Measurements from ENCODE around the gene SNAPC2. TPM values are rescaled to one million over a fixed set of nuclear protein-coding genes. Genes with fewer than 3 reads are reported as not detected.

The SNAPC2 gene
- total and polyA plus RNA-seq, 2 donors from 2014 or later: 18.4 to 24.3 TPM

GRCh38 chr19:7968796-7969554 lies 48.8 kb downstream of the SNAPC2 start:
- TF ChIP-seq, protein P1, sequence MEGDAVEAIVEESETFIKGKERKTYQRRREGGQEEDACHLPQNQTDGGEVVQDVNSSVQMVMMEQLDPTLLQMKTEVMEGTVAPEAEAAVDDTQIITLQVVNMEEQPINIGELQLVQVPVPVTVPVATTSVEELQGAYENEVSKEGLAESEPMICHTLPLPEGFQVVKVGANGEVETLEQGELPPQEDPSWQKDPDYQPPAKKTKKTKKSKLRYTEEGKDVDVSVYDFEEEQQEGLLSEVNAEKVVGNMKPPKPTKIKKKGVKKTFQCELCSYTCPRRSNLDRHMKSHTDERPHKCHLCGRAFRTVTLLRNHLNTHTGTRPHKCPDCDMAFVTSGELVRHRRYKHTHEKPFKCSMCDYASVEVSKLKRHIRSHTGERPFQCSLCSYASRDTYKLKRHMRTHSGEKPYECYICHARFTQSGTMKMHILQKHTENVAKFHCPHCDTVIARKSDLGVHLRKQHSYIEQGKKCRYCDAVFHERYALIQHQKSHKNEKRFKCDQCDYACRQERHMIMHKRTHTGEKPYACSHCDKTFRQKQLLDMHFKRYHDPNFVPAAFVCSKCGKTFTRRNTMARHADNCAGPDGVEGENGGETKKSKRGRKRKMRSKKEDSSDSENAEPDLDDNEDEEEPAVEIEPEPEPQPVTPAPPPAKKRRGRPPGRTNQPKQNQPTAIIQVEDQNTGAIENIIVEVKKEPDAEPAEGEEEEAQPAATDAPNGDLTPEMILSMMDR (IDR thresholded peaks at IDR 0.05; ENCODE audit: borderline replicate concordance, extremely low read depth, insufficient read depth): no peak
- DNase-seq (peak in 1 of 5 donors; percentile 57), FAIRE-seq (no peak)
- intact Hi-C loops (cut with DNase I): no loop called here
- H3K9ac ChIP-seq (ENCODE audit: low read length in 3 of 3): no peak overlapping the region
- H3K27ac ChIP-seq (ENCODE audit: low read depth in 2 of 2, low read length in 2 of 2): no peak overlapping the region
- H3K27me3 ChIP-seq (ENCODE audit: control insufficient read depth, insufficient read depth, low read length): no peaks in the 10 kb centered on the region
- peaks cover 2 to 36% (median 31%) of the 10 kb centered on the region in 3 donors for H3K36me3 ChIP-seq (ENCODE audit: control insufficient read depth in 2 of 3, insufficient read depth in 3 of 3, low read length in 3 of 3)
- H3K4me1 ChIP-seq (ENCODE audit: control insufficient read depth in 2 of 3, insufficient read depth in 2 of 3, low read depth in 1 of 3, low read length in 3 of 3): peaks cover 0 to 2% (median 0%) of the 10 kb centered on the region in 3 donors
- H3K9me3 ChIP-seq (ENCODE audit: control insufficient read depth in 2 of 3, insufficient read depth in 1 of 3, low read length in 3 of 3): no peaks in the 10 kb centered on the region
- H3K4me3 ChIP-seq (ENCODE audit: low read length in 3 of 3): no peak overlapping the region

DNA sequence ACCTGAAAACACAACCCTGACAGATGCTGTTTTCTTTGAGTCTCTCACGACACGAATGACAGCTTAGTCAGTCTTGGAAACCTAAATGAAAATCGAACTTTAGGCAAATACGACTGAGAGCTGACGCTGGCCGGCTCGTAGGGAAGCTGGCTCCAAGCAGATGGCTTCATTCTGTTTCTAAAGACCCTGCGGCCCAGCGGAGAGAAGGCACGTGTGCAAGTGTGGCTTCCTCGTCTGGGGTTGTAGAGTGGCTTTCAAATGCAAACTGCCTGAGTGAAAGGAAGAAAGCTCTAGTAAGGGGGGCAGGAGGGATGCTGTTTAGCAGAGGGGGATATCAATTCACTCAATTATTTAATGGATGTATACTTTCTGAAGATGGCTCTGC lies 49.4 kb downstream of the SNAPC2 start:
- Histone ChIP-seq H3K27ac (ENCODE audit: low read depth in 2 of 2, low read length in 2 of 2) (no peak overlapping the region), H3K9me3 (ENCODE audit: control insufficient read depth in 2 of 3, insufficient read depth in 1 of 3, low read length in 3 of 3) (no peaks in the 10 kb centered on the region), H3K4me3 (ENCODE audit: low read length in 3 of 3) (no peak overlapping the region), H3K36me3 (ENCODE audit: control insufficient read depth in 2 of 3, insufficient read depth in 3 of 3, low read length in 3 of 3) (peaks cover 2 to 36% (median 31%) of the 10 kb centered on the region in 3 donors), H3K27me3 (ENCODE audit: control insufficient read depth, insufficient read depth, low read length) (no peaks in the 10 kb centered on the region), H3K4me1 (ENCODE audit: control insufficient read depth in 2 of 3, insufficient read depth in 2 of 3, low read depth in 1 of 3, low read length in 3 of 3) (peaks cover 0 to 4% (median 0%) of the 10 kb centered on the region in 3 donors), H3K9ac (ENCODE audit: low read length in 3 of 3) (no peak overlapping the region)
- FAIRE-seq (no peak), DNase-seq (peak in 1 of 5 donors; percentile 18)
- TF ChIP-seq, protein P1 (IDR thresholded peaks at IDR 0.05; ENCODE audit: borderline replicate concordance, extremely low read depth, insufficient read depth): no peak
- intact Hi-C loops (cut with DNase I): no loop called here

GRCh38 chr19:7970716-7971448 lies 50.7 kb downstream of the SNAPC2 start:
- Histone ChIP-seq H3K27me3 (ENCODE audit: control insufficient read depth, insufficient read depth, low read length) (no peaks in the 10 kb centered on the region), H3K36me3 (ENCODE audit: control insufficient read depth in 2 of 3, insufficient read depth in 3 of 3, low read length in 3 of 3) (peaks cover 2 to 30% (median 27%) of the 10 kb centered on the region in 3 donors), H3K9me3 (ENCODE audit: control insufficient read depth in 2 of 3, insufficient read depth in 1 of 3, low read length in 3 of 3) (no peaks in the 10 kb centered on the region), H3K9ac (ENCODE audit: low read length in 3 of 3) (no peak overlapping the region), H3K4me3 (ENCODE audit: low read length in 3 of 3) (no peak overlapping the region), H3K4me1 (ENCODE audit: control insufficient read depth in 2 of 3, insufficient read depth in 2 of 3, low read depth in 1 of 3, low read length in 3 of 3) (peaks cover 0 to 14% (median 10%) of the 10 kb centered on the region in 3 donors), H3K27ac (ENCODE audit: low read depth in 2 of 2, low read length in 2 of 2) (no peak overlapping the region)
- FAIRE-seq (no peak), DNase-seq (peak in 4 of 5 donors; percentile 53 to 78 (median 57))
- TF ChIP-seq, protein P1 (IDR thresholded peaks at IDR 0.05; ENCODE audit: borderline replicate concordance, extremely low read depth, insufficient read depth): peak; percentile 77
- intact Hi-C loops (cut with DNase I): no loop called here

Data from kidney (tissue), 14 donors.